ENCODE data around the gene MT1B.
"Not testable (repeated sequence)": the region's sequence is repeated elsewhere in the genome, so short reads cannot be mapped to it uniquely, and the experiment has no call there.

Gene MT1B

DNA sequence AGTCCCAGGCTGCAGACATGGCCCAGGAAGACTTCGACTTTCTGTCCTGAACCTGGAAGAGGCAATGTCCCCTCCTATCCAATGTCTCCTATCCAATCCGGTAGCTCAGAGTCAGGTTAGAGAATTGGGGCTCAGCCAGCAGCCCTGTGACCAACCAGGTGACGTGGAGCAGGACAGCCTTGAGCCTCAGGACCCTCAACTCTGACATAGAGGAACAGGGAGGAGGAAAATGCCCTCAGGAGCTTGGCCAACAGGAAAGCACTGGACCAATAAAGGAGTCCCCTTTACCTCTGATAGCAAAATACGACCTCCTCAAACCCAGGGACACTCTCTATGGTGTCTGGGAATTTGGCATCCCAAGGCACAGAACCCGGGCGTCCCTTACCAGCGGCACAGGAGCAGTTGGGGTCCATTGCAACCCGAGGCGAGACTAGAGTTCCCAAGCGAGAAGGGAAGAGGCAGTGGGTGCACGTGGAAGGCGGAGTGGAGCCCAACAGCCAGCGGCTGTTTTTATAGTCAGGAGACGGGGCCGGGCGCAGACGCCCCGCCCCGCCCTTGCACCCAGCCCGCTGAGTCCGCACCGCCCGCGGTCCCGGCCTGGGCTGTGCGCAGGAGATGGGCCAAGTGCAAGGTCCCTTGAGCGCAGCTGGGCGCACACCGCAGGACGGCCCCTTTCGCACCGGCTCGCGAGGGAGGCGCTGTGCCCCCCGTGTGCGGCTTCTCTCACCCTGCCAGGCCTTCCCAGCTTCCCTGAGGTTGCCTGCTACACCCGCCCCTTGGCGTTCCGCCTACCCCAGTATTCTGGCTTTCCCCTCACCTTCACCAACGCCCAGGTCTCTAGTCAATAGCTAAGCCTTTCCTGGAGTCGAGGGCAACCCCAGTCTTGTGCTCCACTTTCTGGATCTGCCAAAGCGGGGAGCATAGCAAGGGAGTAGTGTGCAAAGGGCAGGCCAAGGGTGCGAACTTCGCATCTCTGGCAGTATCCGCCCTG is 16.2 kb downstream of the MT1B start, which contains the start of gene MT1G:
TSS of gene MT1G (minus strand) at position 485 of the 991 bp plus-strand sequence. CDS start at position 413, 72 bp downstream.
- DNase-seq (ENCODE audit: low read depth, low spot score) = no peak

DNA sequence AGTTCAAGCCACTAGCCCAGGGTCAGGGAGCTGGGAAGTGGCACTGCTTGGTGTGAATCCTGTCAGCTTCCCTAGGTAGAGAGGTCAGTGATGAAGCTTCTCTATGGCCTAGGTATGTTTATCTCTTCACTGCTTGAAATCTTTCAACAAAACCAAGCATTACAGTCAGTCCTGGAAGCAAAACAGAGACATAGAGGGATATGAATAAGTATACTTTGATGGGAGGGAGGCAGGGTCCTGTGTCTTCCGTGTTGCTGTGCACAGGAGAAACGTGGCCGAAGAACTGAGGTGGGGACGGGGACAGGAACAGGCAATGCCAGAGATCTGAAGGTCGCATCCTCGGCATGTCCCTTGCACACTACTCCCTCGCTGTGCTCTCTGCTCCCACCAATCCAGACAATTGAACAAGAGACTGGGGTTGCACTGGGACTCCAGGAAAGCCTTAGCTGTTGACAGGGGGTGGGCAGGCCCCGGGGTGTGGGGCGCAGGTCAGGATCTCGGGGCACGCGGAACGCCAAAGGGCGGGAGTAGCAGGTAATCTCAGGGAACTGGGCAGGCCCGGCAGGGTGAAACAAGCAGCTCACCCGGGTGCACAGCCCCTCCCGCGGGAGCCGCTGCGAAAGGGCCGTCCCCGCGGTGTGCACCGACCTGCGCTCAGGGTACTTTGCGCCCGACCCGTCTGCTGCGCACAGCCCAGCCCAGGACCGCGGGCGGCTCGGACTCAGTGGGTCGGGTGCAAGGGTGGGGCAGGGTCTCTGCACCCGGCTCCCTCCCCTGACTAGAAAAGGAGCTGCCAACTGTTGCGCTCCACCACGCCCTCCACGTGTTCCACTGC is 17.5 kb downstream of the MT1B start, which contains the start of gene MT1H:
TSS of gene MT1H (plus strand) at position 810 of the 835 bp plus-strand sequence. CDS start 71 bp downstream, outside the sequence.
- DNase-seq (ENCODE audit: low read depth, low spot score) = no peak

DNA sequence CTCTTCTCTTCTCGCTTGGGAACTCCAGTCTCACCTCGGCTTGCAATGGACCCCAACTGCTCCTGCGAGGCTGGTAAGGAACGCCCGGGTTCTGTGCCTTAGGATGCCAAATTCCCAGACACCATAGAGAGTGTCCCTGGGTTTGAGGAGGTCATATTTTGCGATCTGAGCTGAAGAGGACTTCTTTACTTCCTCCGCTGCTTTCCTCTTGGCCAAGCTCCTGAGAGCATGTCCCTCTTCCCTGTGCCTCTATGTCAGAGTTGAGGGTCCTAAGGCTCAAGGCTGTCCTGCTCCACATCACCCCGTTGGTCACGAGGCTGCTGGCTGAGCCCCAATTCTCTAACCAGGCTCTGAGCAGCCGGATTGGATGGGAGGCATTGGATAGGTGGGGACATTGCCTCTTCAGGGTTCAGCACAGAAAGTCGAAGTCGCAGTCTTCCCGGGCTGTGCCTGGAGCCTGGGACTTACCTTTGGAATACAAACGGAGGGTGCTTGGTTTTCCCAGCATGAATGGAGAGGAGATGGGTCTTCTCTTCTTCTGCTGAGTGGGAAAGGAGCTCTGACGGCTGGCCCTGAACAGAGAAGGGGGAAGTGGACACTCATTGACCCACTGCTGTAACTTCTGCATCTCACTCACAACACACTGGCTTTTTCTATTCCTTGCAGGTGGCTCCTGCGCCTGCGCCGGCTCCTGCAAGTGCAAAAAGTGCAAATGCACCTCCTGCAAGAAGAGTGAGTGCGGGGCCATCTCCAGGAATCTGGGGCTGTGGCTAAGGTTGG is 18.3 kb downstream of the MT1B start:
- DNase-seq (ENCODE audit: low read depth, low spot score) = no peak

DNA sequence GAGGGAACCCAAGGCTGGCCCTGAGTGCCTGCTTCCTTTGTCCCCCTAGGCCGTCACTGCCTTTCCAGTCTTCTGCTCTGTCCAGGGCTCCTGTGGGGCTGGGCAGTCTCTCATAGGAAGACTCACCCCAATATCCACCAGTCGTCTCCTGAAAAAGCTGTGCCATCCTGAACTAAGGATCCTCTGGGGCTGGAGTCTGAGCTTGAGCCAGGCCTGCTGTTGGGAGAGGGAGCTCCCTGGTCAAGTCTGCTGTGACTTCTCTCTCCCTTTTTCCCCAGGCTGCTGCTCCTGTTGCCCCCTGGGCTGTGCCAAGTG is 18.9 kb downstream of the MT1B start:
- DNase-seq (ENCODE audit: low read depth, low spot score) = no peak

DNA sequence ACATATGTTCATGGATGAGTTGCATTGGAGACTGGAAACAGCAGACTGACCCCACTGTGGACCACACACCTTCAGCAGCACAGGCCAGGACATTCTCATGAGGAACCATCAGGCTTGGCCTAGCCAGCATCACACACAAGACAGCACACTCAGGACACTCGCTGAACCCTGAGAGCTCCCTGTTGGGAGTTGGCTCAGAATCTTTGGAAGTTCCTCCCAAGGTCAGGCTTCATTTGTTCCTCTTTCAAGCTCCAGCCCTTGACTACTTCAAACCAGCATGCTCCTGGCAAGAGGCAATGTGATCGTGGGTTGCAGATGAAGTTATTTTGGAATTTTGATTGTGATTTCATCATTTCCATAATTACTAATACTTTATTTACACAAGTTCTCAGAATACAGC is 20.0 kb downstream of the MT1B start:
- not testable (repeated sequence) for DNase-seq (ENCODE audit: low read depth, low spot score)

DNA sequence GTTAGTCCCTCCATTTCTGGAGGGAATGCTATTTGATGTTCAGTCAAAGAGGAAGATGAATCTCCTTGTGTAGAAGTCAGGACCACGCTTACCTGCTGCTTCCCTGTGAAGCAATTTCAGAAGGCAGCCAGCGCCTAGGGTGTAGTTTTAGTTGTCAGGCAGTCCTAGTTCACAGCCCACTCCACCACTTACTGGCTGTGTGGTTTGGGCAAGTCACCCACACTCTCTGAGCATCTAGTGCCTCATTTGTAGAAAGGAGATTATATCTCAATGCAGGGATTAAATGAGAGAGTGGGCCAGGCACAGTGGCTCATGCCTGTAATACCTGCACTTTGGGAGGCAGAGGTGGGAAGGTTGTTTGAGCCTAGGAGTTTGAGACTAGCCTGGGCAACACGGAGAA is 20.5 kb downstream of the MT1B start:
- DNase-seq (ENCODE audit: low read depth, low spot score) = not testable (repeated sequence)

GRCh38 chr16:56672761-56673536 is 21.3 kb downstream of the MT1B start:
- no peak for DNase-seq (ENCODE audit: low read depth, low spot score)

DNA sequence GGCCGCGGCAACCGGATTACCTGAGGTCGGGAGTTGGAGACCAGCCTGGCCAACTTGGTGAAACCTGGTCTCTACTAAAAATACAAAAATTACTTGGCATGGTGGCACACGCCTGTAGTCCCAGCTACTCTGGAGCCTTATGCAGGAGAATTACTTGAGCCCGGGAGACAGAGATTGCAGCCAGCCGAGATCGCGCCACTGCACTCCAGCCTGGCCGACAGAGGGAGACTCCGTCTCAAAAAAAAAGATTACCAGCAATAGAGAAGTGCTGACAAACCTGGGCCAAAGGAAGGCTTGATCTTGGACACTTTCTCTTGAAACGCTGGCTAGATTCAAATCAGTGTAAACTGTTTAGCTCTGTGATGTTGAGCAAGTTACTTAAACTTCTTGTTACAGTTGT is 22.2 kb downstream of the MT1B start:
- DNase-seq (ENCODE audit: low read depth, low spot score) = no peak

DNA sequence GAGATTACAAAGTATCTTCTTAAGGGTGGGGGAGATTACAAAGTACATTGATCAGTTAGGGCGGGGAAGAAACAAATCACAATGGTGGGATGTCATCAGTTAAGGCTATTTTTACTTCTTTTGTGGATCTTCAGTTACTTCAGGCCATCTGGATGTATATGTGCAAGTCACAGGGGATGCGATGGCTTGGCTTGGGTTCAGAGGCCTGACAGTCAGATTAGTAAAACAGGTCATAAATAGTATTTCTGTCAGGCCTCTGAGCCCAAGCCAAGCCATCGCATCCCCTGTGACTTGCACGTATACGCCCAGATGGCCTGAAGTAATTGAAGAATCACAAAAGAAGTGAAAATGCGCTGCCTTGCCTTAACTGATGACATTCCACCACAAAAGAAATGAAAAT is 22.9 kb downstream of the MT1B start:
- not testable (repeated sequence) for DNase-seq (ENCODE audit: low read depth, low spot score)

DNA sequence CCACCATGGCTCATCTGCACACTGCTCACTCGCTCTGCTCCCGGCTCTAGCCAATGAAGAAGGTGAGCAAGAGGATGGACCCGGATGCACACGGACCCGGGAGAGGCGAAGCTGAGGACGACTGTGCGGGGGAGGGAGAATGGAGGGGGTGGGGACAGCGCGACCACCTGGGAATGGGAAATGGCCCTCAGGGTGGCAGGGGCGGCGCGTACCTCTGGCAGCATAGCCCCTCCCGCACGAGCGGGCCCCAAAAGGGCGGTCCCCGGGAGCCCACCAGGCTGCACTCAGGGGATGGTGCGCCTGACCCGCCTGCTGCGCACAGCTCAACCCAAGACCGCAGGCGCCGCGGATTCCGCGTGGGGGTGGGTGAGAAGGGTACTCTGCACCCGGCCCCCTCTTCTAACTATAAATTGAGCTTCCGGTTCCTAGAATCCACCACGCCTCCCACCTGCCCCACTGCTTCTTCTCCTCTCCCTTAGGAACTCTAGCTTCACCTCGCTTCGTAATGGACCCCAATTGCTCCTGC is 24.1 kb downstream of the MT1B start:
- no peak for DNase-seq (ENCODE audit: low read depth, low spot score)

DNA sequence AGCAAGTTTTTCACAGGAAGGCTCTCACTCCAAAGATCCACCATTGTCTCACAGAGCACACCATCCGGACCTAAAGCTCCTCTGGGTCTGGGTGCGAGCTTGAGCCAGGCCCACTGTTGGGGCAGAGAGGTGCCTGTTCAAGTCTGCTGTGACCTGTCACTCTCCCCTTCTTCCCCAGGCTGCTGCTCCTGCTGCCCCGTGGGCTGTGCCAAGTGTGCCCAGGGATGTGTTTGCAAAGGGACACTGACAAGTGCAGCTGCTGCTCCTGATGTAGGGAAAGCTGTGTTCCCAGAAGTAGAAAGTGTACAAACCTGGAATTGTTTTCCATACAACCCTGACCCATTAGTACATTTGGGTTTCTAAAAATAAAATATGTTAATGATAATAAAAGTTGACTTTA is 25.8 kb downstream of the MT1B start:
- no peak for DNase-seq (ENCODE audit: low read depth, low spot score)

DNA sequence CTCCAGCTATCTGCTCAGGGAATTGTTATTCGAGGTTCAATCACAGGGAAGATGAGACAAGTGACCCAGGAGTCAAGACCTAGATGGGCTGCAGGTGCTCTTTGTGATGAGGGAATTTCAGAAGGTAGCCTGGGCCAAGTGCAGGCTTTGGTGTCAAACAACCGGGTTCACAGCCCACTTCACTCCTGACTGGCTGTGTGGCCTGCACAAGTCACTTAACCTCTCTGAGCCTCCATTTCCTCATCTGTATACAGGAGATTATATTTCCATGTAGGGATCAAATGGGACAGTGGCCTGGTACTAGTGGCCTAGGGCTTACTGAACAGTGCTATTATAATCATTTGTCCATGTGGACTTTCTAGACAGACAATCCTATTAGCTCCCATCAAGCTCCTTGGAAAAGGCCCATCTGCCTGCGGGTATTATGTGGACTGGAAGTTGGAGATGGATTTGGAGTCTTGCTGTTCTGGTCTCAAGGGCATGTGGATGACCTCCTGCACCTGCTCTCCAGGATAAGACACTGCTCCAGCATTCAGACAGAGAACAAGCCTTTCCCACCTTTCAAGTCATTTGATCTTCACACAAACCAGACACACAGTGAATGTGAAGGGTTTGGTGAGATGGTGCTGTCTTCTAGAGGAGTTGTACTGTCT is 27.5 kb downstream of the MT1B start:
- no peak for DNase-seq (ENCODE audit: low read depth, low spot score)

DNA sequence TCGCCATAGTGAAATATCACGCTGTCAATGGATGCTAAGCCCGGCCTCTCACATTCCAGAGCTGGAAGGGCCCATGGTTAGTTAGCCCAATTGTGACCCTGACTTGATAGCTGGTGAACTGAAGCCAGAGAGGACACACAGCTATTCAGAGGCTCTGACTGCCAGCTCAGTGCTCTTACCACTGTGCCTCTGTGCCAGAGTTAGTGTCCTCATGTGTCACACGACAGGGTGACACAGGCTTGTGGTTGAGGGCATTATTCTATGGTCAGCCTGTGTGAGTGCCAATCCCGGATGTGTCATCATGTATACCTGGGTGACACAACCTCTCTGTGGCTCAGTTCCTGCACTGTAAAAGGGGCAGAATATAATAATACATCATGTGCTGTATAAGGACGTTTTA is 28.1 kb downstream of the MT1B start:
- no peak for DNase-seq (ENCODE audit: low read depth, low spot score)

GRCh38 chr16:56681939-56682702 is 30.4 kb downstream of the MT1B start, which contains the start of gene MT1X:
Gene MT1X, plus strand, starts transcription at chr16:56682470. Its CDS starts 71 bp downstream, at chr16:56682541.
- no peak for DNase-seq (ENCODE audit: low read depth, low spot score)

DNA sequence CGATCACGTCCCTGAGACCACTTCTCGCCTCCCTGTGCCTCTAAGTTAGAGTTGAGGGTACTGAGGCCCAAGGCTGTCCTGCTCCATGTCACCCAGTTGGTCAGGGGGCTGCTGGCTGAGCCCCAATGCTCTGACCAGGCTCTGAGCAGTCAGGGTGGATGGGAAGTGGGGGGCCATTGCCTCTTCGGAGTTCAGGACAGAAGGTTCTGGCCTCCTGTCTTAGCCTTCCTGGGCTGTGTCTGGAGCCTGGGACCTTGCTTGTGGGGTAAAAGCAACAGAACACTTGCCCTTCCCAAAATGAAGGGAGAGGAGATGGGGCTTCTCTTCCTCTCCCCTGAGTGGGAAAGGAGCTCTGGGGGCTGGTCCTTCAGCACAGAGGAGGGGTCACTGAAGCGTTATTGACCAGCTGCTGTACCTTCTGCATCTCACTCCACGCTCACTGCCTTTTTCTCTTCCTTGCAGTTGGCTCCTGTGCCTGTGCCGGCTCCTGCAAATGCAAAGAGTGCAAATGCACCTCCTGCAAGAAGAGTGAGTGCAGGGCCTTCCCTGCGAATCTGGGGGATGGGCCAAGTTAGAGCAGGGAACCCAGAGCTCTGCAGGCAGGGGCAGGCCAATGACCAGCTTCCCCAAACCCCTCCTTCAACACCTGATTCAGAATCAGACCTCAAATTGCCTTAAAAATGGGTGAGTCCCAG is 31.2 kb downstream of the MT1B start:
- DNase-seq (ENCODE audit: low read depth, low spot score) = no peak

DNA sequence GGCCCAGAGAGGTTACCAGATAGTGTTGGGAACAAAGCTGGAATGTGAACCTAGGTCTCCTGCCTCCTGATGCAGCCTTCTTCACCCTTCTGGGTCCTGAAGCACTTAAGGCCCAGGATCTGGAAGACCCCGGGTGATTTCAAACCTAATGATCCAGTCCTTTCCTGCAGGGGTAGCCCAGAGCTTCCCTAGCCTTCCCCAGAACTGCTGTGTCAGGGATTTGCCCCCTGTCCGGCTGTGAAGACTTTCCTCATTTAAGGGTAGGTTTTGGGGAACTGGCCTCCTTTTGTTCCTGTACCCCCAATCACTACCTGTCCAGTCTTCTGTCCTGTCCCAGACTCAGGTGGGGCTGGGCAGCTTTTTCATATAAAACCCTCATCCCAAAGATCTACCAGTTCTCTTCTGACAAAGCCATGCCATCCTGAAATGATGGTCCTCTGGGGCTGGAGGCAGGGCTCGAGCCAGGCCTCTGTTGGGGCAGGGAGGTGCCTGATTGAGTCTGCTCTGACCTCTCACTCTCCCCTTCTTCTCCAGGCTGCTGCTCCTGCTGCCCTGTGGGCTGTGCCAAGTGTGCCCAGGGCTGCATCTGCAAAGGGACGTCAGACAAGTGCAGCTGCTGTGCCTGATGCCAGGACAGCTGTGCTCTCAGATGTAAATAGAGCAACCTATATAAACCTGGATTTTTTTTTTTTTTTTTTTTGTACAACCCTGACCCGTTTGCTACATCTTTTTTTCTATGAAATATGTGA is 31.9 kb downstream of the MT1B start:
- no peak for DNase-seq (ENCODE audit: low read depth, low spot score)

GRCh38 chr16:56684256-56684925 is 32.7 kb downstream of the MT1B start:
- DNase-seq (ENCODE audit: low read depth, low spot score) = no peak
